WTC11 (cell line): ENCODE measurements around the gene PSMB2. TPM values are rescaled to one million over a fixed set of nuclear protein-coding genes. Genes with fewer than 3 reads are reported as not detected.

Experiments used
- ATAC-seq: fragments of 200-7000 bp; cut with Tn5 transposase; 2 replicates; pipeline ENCODE4 v1.10.0; 2021; ENCODE audit warnings: mild to moderate bottlenecking, moderate library complexity
- CTCF ChIA-PET: fragments of 300-600 bp; sonication (Branson Sonifier 250); formaldehyde crosslinking; loops from one replicate; lab custom pipeline; 2021; ENCODE audit warnings: antibody characterized with exemption; lab: Charles Lee
- POLR2A ChIA-PET: fragments of 350-600 bp; sonication (Branson Sonifier 250); formaldehyde crosslinking; loops from one replicate; lab custom pipeline; 2021; ENCODE audit warnings: antibody characterized with exemption; lab: Charles Lee
- DNase-seq: peaks from one replicate; pipeline ENCODE4 v3.0.0; 2021; ENCODE audit warnings: low spot score
- H3K27ac Mint-ChIP-seq: 2 replicates; pipeline ENCODE4 v1.8.0; 2021; ENCODE audit warnings: mixed read lengths
- H3K27me3 Mint-ChIP-seq: 2 replicates; pipeline ENCODE4 v1.8.0; 2021; ENCODE audit warnings: low read depth, mild to moderate bottlenecking, moderate library complexity, mixed read lengths
- H3K36me3 Mint-ChIP-seq: 2 replicates; pipeline ENCODE4 v1.8.0; 2021; ENCODE audit warnings: mixed read lengths
- H3K4me1 Mint-ChIP-seq: 2 replicates; pipeline ENCODE4 v1.8.0; 2022; ENCODE audit warnings: mixed read lengths
- H3K4me3 Mint-ChIP-seq: 2 replicates; pipeline ENCODE4 v1.8.0; 2021; ENCODE audit warnings: mild to moderate bottlenecking, moderate library complexity, mixed read lengths
- H3K9me3 Mint-ChIP-seq: 2 replicates; pipeline ENCODE4 v1.8.0; 2021; ENCODE audit warnings: mixed read lengths
- AFF4 ChIP-seq: sonication (generic); formaldehyde crosslinking; IDR thresholded peaks from 2 replicates; pipeline ENCODE4 v1.8.1; 2023; ENCODE audit warnings: mild to moderate bottlenecking, missing genetic modification reagents, borderline replicate concordance
- ATF6 ChIP-seq: sonication (generic); formaldehyde crosslinking; IDR thresholded peaks from 2 replicates; pipeline ENCODE4 v1.8.1; 2023; ENCODE audit warnings: mild to moderate bottlenecking, missing genetic modification reagents
- FOXP1 ChIP-seq: sonication (generic); formaldehyde crosslinking; IDR thresholded peaks from 2 replicates; pipeline ENCODE4 v1.8.0; 2022; ENCODE audit warnings: missing genetic modification reagents, mild to moderate bottlenecking, moderate library complexity, borderline replicate concordance
- GRHL2 ChIP-seq: fragments of 250-450 bp; sonication (Bioruptor Pico); IDR thresholded peaks from 2 replicates; pipeline ENCODE4 v1.8.0; 2022; ENCODE audit warnings: mild to moderate bottlenecking, moderate library complexity; ENCODE audit not compliant: insufficient replicate concordance, severe bottlenecking
- HMGA2 ChIP-seq: fragments of 250-450 bp; sonication (Bioruptor Pico); IDR thresholded peaks from 2 replicates; pipeline ENCODE4 v1.4.0; 2021; ENCODE audit warnings: mild to moderate bottlenecking, moderate library complexity
- HMGXB4 ChIP-seq: sonication (generic); formaldehyde crosslinking; IDR thresholded peaks from 2 replicates; pipeline ENCODE4 v1.8.1; 2023; ENCODE audit warnings: mild to moderate bottlenecking, moderate library complexity, missing genetic modification reagents
- JAZF1 ChIP-seq: fragments of 250-450 bp; sonication (Bioruptor Pico); IDR thresholded peaks from 2 replicates; pipeline ENCODE4 v1.9.0; 2021; ENCODE audit warnings: moderate library complexity, mild to moderate bottlenecking, inconsistent platforms
- NFATC4 ChIP-seq: fragments of 250-450 bp; sonication (Bioruptor Pico); IDR thresholded peaks from 2 replicates; pipeline ENCODE4 v1.9.0; 2021; ENCODE audit warnings: mild to moderate bottlenecking
- NFYB ChIP-seq: sonication (generic); formaldehyde crosslinking; conservative IDR thresholded peaks from 2 replicates; pipeline ENCODE4 v1.8.0; 2022; ENCODE audit warnings: low read depth, missing genetic modification reagents
- SOX15 ChIP-seq: fragments of 250-450 bp; sonication (Bioruptor Pico); IDR thresholded peaks from 2 replicates; pipeline ENCODE4 v1.9.0; 2021; ENCODE audit warnings: mild to moderate bottlenecking
- ZNF121 ChIP-seq: sonication (generic); formaldehyde crosslinking; IDR thresholded peaks from 2 replicates; pipeline ENCODE4 v1.8.0; 2023; ENCODE audit warnings: missing genetic modification reagents
- ZNF138 ChIP-seq: sonication (generic); formaldehyde crosslinking; conservative IDR thresholded peaks from 2 replicates; pipeline ENCODE4 v1.8.1; 2022; ENCODE audit warnings: mild to moderate bottlenecking, moderate library complexity, missing genetic modification reagents
- ZNF219 ChIP-seq: sonication (generic); formaldehyde crosslinking; IDR thresholded peaks from 2 replicates; pipeline ENCODE4 v1.8.0; 2023; ENCODE audit warnings: missing genetic modification reagents, mild to moderate bottlenecking, borderline replicate concordance
- ZNF423 ChIP-seq: fragments of 250-450 bp; sonication (Bioruptor Pico); IDR thresholded peaks from 2 replicates; pipeline ENCODE4 v2.1.2; 2022; ENCODE audit warnings: mild to moderate bottlenecking, moderate library complexity
- total RNA-seq: library from RNA; stranded (reverse); gene quantifications from 3 replicates; pipeline ENCODE4 v1.2.3, GENCODE V29; 2021
- TF ChIP-seq, protein P1 (sequence below): fragments of 250-450 bp; sonication (Bioruptor Pico); IDR thresholded peaks from 2 replicates; pipeline ENCODE4 v1.9.0; 2021; ENCODE audit warnings: mild to moderate bottlenecking
- TF ChIP-seq, protein P2 (sequence below): sonication (generic); formaldehyde crosslinking; IDR thresholded peaks from 2 replicates; pipeline ENCODE4 v1.8.1; 2023; ENCODE audit warnings: mild to moderate bottlenecking, missing genetic modification reagents
- TF ChIP-seq, protein P3 (sequence below): sonication (generic); formaldehyde crosslinking; IDR thresholded peaks from 2 replicates; pipeline ENCODE4 v1.8.0; 2022; ENCODE audit warnings: mild to moderate bottlenecking, missing genetic modification reagents

The PSMB2 gene
- total RNA-seq, 1 experiment from 2014 or later: 76.7 TPM

DNA sequence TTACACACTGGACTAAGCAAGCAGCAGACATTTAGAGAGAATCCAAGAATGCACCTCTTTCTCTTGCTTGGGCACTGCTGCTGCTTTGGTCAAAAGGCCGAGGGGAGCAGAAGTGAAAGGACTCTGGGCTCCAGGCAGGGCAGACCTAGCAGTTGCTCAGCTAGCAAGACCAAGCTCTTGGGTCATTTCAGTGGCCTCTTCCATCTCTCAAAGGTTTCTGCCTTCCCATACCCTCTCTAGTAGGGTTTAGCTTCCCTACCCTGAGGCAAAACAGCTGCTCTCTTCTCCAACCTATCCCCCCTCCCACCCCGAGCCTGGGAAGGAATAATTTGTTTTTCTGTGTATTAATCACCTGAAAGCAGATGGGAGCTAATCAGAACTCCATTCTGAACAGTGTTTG, 42.4 kb downstream of the PSMB2 start:
- TF ChIP-seq, protein P1, sequence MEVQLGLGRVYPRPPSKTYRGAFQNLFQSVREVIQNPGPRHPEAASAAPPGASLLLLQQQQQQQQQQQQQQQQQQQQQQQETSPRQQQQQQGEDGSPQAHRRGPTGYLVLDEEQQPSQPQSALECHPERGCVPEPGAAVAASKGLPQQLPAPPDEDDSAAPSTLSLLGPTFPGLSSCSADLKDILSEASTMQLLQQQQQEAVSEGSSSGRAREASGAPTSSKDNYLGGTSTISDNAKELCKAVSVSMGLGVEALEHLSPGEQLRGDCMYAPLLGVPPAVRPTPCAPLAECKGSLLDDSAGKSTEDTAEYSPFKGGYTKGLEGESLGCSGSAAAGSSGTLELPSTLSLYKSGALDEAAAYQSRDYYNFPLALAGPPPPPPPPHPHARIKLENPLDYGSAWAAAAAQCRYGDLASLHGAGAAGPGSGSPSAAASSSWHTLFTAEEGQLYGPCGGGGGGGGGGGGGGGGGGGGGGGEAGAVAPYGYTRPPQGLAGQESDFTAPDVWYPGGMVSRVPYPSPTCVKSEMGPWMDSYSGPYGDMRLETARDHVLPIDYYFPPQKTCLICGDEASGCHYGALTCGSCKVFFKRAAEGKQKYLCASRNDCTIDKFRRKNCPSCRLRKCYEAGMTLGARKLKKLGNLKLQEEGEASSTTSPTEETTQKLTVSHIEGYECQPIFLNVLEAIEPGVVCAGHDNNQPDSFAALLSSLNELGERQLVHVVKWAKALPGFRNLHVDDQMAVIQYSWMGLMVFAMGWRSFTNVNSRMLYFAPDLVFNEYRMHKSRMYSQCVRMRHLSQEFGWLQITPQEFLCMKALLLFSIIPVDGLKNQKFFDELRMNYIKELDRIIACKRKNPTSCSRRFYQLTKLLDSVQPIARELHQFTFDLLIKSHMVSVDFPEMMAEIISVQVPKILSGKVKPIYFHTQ (CRISPR knock-in tag): no peak
- TF ChIP-seq FOXP1 (no peak), ZNF121 (CRISPR knock-in tag) (no peak), NFATC4 (no peak), HMGXB4 (CRISPR knock-in tag) (no peak), ATF6 (CRISPR knock-in tag) (no peak), SOX15 (CRISPR knock-in tag) (no peak), ZNF219 (CRISPR knock-in tag) (no peak), ZNF138 (no peak), NFYB (CRISPR knock-in tag) (no peak), AFF4 (no peak), ZNF423 (CRISPR knock-in tag) (no peak), HMGA2 (CRISPR knock-in tag) (no peak), GRHL2 (no peak), JAZF1 (CRISPR knock-in tag) (no peak)
- TF ChIP-seq, protein P2, sequence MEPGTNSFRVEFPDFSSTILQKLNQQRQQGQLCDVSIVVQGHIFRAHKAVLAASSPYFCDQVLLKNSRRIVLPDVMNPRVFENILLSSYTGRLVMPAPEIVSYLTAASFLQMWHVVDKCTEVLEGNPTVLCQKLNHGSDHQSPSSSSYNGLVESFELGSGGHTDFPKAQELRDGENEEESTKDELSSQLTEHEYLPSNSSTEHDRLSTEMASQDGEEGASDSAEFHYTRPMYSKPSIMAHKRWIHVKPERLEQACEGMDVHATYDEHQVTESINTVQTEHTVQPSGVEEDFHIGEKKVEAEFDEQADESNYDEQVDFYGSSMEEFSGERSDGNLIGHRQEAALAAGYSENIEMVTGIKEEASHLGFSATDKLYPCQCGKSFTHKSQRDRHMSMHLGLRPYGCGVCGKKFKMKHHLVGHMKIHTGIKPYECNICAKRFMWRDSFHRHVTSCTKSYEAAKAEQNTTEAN (CRISPR knock-in tag): no peak
- TF ChIP-seq, protein P3, sequence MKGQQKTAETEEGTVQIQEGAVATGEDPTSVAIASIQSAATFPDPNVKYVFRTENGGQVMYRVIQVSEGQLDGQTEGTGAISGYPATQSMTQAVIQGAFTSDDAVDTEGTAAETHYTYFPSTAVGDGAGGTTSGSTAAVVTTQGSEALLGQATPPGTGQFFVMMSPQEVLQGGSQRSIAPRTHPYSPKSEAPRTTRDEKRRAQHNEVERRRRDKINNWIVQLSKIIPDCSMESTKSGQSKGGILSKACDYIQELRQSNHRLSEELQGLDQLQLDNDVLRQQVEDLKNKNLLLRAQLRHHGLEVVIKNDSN (CRISPR knock-in tag): no peak
- Mint-ChIP-seq H3K27me3 (no peaks in the 10 kb centered on the region), H3K9me3 (no peaks in the 10 kb centered on the region), H3K4me1 (peaks cover 9% of the 10 kb centered on the region; the same call in 1 of the 2 replicates), H3K27ac (no peak overlapping the region), H3K36me3 (peaks cover 17% of the 10 kb centered on the region), H3K4me3 (no peak overlapping the region)
- DNase-seq (no peak), ATAC-seq (no peak)
- ChIA-PET CTCF (interaction anchor here (1.1 to 1.4 kb wide), 2 partner anchors 34 to 117 kb away, joined by 5 read pairs; no protein-coding TSS in a partner anchor), POLR2A (no interaction called here)
